GM10266 (cell line): Measurements from ENCODE around the gene PPP1R8.

ENCODE experiments used
- DNase-seq: peaks from one replicate; pipeline ENCODE4 v3.0.0; 2012; ENCODE audit errors: extremely low spot score
- CTCF ChIP-seq: IDR thresholded peaks from 2 replicates; pipeline ENCODE4 v1.5.1; 2012; ENCODE audit warnings: mild to moderate bottlenecking, low read depth; ENCODE audit not compliant: control insufficient read depth, insufficient read depth; ENCODE audit errors: missing control alignments

Gene PPP1R8

GRCh38 chr1:27879374-27880082, 48.9 kb downstream of the PPP1R8 start:
- no peak for TF ChIP-seq CTCF
- peak; percentile 4 for DNase-seq

- no peak for DNase-seq
- no peak for TF ChIP-seq CTCF
These were observed 51.9 kb downstream of the PPP1R8 start for GRCh38 chr1:27882543-27882903.

GRCh38 chr1:27883536-27883935, 53.0 kb downstream of the PPP1R8 start:
- no peak for DNase-seq
- TF ChIP-seq CTCF = no peak

GRCh38 chr1:27884006-27884954, 53.7 kb downstream of the PPP1R8 start:
- peak; percentile 2 for TF ChIP-seq CTCF
- DNase-seq = peak; percentile 52

- no peak for TF ChIP-seq CTCF
- DNase-seq = no peak
These were observed 54.5 kb downstream of the PPP1R8 start for GRCh38 chr1:27885114-27885528.

- TF ChIP-seq CTCF = no peak
- no peak for DNase-seq
These were observed 55.2 kb downstream of the PPP1R8 start for GRCh38 chr1:27885621-27886352.

GRCh38 chr1:27886353-27886679, 55.7 kb downstream of the PPP1R8 start:
- no peak for TF ChIP-seq CTCF

More at GRCh38 chr1:27886353-27886679, 55.7 kb downstream of the PPP1R8 start:
- no peak for DNase-seq
